ENCODE results near the gene ELP2.

ELP2 gene

DNA sequence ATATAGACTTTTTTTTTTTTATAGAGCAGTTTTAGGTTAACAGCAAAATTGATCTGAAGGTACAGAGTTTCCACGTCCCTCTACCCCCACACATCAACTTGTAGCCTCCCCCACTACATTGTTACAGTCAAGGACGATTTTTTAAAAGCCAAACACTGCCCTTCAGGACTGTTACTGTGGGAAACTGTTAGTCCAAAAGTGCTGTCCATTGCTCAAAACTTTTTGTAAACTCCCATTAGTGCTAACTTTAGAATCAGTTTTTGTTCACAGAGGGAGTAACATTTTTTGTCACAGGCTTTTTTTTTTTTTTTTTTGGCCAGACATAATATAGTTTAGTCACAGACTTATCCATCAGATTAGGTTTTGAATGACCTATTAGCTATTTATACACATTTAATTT is 24.1 kb downstream of the ELP2 start:
- H3K4me1 ChIP-seq (ENCODE audit: control insufficient read depth, insufficient read depth, low read length), result no peaks in the 10 kb centered on the region
- H3K36me3 ChIP-seq (ENCODE audit: control insufficient read depth in 2 of 2, insufficient read depth in 1 of 2, low read length in 2 of 2), result peaks cover 22 to 98% of the 10 kb centered on the region in 2 experiments
- no peak overlapping the region for H3K27ac ChIP-seq (ENCODE audit: extremely low read depth, low read depth, low read length)
- H3K9me3 ChIP-seq (ENCODE audit: control insufficient read depth, insufficient read depth, low read depth, low read length), result no peaks in the 10 kb centered on the region
- CTCF ChIA-PET, result interaction anchor here (0.7 to 1.1 kb wide), 2 partner anchors 131 to 543 kb away, joined by 3 to 4 read pairs; no protein-coding TSS in a partner anchor
- POLR2A ChIA-PET, result interaction anchor here (0.7 kb wide), 1 partner anchor 135 kb away, joined by 5 read pairs; no protein-coding TSS in a partner anchor
- TF ChIP-seq KLF10 (tag by site-specific recombination; IDR thresholded peaks at IDR 0.05) (no peak), ZNF530 (tag by site-specific recombination; IDR thresholded peaks at IDR 0.05; ENCODE audit: low read depth) (no peak), ZNF221 (tag by site-specific recombination; IDR thresholded peaks at IDR 0.05; ENCODE audit: borderline replicate concordance) (no peak), ZXDB (tag by site-specific recombination; IDR thresholded peaks at IDR 0.05) (no peak), ZNF274 (IDR thresholded peaks at IDR 0.05; ENCODE audit: low read length) (no peak), ZNF274 (tag by site-specific recombination; IDR thresholded peaks at IDR 0.05; ENCODE audit: borderline replicate concordance) (no peak), ZNF658 (tag by site-specific recombination; IDR thresholded peaks at IDR 0.05) (no peak), ZNF433 (tag by site-specific recombination; IDR thresholded peaks at IDR 0.05; ENCODE audit: low read depth) (no peak), ZNF629 (tag by site-specific recombination; IDR thresholded peaks at IDR 0.05) (no peak)
- TF ChIP-seq, protein P1, sequence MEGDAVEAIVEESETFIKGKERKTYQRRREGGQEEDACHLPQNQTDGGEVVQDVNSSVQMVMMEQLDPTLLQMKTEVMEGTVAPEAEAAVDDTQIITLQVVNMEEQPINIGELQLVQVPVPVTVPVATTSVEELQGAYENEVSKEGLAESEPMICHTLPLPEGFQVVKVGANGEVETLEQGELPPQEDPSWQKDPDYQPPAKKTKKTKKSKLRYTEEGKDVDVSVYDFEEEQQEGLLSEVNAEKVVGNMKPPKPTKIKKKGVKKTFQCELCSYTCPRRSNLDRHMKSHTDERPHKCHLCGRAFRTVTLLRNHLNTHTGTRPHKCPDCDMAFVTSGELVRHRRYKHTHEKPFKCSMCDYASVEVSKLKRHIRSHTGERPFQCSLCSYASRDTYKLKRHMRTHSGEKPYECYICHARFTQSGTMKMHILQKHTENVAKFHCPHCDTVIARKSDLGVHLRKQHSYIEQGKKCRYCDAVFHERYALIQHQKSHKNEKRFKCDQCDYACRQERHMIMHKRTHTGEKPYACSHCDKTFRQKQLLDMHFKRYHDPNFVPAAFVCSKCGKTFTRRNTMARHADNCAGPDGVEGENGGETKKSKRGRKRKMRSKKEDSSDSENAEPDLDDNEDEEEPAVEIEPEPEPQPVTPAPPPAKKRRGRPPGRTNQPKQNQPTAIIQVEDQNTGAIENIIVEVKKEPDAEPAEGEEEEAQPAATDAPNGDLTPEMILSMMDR (tag by site-specific recombination; IDR thresholded peaks at IDR 0.05), result no peak
- TF ChIP-seq, protein P2, sequence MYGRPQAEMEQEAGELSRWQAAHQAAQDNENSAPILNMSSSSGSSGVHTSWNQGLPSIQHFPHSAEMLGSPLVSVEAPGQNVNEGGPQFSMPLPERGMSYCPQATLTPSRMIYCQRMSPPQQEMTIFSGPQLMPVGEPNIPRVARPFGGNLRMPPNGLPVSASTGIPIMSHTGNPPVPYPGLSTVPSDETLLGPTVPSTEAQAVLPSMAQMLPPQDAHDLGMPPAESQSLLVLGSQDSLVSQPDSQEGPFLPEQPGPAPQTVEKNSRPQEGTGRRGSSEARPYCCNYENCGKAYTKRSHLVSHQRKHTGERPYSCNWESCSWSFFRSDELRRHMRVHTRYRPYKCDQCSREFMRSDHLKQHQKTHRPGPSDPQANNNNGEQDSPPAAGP (tag by site-specific recombination; IDR thresholded peaks at IDR 0.05), result no peak
- no peak overlapping the region for H3K4me3 ChIP-seq (ENCODE audit: low read depth, low read length)

DNA sequence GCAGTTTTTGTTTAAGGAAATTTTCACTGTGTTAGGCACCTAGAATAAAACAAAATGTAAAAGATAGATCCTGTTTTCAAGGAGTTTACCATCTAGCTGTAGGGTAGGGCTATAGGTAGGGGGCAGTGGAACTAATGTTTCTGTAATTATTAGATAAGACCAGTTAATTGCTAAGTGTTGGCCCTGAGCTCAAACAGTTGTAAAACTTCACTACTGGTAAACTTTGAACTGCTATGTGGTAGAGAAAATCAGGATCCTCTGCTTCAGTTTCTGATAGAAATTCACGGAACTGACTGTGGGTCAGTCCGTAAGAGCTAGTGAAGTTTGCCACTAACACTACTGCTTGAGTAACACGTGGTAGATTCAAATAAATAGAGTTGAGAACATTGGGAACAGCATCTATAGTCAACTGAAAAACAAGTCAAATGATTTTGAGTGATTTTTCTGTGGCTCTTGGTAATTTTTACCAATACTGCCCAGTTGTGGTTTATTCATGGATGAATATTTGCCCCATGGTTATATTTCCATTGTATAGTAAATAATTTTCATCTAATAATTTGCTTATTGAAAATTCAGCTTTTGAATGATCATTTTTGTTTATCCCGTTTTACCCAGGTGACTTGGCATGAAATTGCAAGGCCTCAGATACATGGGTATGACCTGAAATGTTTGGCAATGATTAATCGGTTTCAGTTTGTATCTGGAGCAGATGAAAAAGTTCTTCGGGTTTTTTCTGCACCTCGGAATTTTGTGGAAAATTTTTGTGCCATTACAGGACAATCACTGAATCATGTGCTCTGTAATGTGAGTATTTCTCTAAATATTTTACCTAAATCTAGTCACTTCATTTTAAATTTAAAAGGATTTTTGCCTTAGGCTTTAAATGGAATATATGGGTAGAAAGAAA is 26.4 kb downstream of the ELP2 start:
- H3K9me3 ChIP-seq (ENCODE audit: control insufficient read depth, insufficient read depth, low read depth, low read length), result no peaks in the 10 kb centered on the region
- TF ChIP-seq, protein P3, sequence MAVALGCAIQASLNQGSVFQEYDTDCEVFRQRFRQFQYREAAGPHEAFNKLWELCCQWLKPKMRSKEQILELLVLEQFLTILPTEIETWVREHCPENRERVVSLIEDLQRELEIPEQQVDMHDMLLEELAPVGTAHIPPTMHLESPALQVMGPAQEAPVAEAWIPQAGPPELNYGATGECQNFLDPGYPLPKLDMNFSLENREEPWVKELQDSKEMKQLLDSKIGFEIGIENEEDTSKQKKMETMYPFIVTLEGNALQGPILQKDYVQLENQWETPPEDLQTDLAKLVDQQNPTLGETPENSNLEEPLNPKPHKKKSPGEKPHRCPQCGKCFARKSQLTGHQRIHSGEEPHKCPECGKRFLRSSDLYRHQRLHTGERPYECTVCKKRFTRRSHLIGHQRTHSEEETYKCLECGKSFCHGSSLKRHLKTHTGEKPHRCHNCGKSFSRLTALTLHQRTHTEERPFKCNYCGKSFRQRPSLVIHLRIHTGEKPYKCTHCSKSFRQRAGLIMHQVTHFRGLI (tag by site-specific recombination; IDR thresholded peaks at IDR 0.05), result no peak
- TF ChIP-seq KLF1 (tag by site-specific recombination; IDR thresholded peaks at IDR 0.05) (no peak), ZNF132 (tag by site-specific recombination; IDR thresholded peaks at IDR 0.05; ENCODE audit: borderline replicate concordance) (no peak), ZNF837 (tag by site-specific recombination; IDR thresholded peaks at IDR 0.05) (no peak), ZNF626 (tag by site-specific recombination; IDR thresholded peaks at IDR 0.05) (no peak), ZNF596 (tag by site-specific recombination; IDR thresholded peaks at IDR 0.05) (no peak), ZNF354C (tag by site-specific recombination; IDR thresholded peaks at IDR 0.05; ENCODE audit: borderline replicate concordance, low read depth) (no peak), ZNF677 (tag by site-specific recombination; IDR thresholded peaks at IDR 0.05) (no peak), ZNF514 (tag by site-specific recombination; IDR thresholded peaks at IDR 0.05) (no peak), GLIS1 (tag by site-specific recombination; IDR thresholded peaks at IDR 0.05) (no peak), ZSCAN16 (tag by site-specific recombination; IDR thresholded peaks at IDR 0.05) (no peak), ZEB2 (tag by site-specific recombination; IDR thresholded peaks at IDR 0.05) (no peak)
- TF ChIP-seq, protein P4, sequence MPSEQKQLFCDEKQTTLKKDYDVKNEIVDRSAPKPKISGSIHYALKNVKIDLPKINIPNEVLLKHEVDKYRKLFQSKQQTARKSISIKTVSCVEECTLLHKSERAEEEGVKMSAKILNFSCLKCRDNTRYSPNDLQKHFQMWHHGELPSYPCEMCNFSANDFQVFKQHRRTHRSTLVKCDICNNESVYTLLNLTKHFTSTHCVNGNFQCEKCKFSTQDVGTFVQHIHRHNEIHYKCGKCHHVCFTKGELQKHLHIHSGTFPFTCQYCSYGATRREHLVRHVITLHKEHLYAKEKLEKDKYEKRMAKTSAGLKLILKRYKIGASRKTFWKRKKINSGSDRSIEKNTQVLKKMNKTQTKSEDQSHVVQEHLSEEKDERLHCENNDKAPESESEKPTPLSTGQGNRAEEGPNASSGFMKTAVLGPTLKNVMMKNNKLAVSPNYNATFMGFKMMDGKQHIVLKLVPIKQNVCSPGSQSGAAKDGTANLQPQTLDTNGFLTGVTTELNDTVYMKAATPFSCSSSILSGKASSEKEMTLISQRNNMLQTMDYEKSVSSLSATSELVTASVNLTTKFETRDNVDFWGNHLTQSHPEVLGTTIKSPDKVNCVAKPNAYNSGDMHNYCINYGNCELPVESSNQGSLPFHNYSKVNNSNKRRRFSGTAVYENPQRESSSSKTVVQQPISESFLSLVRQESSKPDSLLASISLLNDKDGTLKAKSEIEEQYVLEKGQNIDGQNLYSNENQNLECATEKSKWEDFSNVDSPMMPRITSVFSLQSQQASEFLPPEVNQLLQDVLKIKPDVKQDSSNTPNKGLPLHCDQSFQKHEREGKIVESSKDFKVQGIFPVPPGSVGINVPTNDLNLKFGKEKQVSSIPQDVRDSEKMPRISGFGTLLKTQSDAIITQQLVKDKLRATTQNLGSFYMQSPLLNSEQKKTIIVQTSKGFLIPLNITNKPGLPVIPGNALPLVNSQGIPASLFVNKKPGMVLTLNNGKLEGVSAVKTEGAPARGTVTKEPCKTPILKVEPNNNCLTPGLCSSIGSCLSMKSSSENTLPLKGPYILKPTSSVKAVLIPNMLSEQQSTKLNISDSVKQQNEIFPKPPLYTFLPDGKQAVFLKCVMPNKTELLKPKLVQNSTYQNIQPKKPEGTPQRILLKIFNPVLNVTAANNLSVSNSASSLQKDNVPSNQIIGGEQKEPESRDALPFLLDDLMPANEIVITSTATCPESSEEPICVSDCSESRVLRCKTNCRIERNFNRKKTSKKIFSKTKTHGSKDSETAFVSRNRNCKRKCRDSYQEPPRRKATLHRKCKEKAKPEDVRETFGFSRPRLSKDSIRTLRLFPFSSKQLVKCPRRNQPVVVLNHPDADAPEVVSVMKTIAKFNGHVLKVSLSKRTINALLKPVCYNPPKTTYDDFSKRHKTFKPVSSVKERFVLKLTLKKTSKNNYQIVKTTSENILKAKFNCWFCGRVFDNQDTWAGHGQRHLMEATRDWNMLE (tag by site-specific recombination; conservative IDR thresholded peaks at IDR 0.05; ENCODE audit: low read depth), result no peak
- CTCF ChIA-PET, result interaction anchor here (0.9 to 1.0 kb wide), 2 partner anchors 15 to 61 kb away, joined by 3 to 5 read pairs; no protein-coding TSS in a partner anchor
- H3K27ac ChIP-seq (ENCODE audit: extremely low read depth, low read depth, low read length), result no peak overlapping the region
- H3K36me3 ChIP-seq (ENCODE audit: control insufficient read depth in 2 of 2, insufficient read depth in 1 of 2, low read length in 2 of 2), result peaks cover 38 to 97% of the 10 kb centered on the region in 2 experiments
- no peaks in the 10 kb centered on the region for H3K4me1 ChIP-seq (ENCODE audit: control insufficient read depth, insufficient read depth, low read length)
- H3K4me3 ChIP-seq (ENCODE audit: low read depth, low read length), result no peak overlapping the region
- POLR2A ChIA-PET, result no interaction called here
